ENCODE data around the gene GRAMD2A.

The GRAMD2A gene

GRCh38 chr15:72128359-72128758 is 69.2 kb downstream of the GRAMD2A start:
- DNase-seq, result no peak

GRCh38 chr15:72127724-72128322 is 69.8 kb downstream of the GRAMD2A start:
- no peak for DNase-seq

- DNase-seq, result no peak
Measured at GRCh38 chr15:72124218-72124617, 73.4 kb downstream of the GRAMD2A start.

- peak; percentile 98 for DNase-seq
Measured at GRCh38 chr15:72118017-72118978, 79.3 kb downstream of the GRAMD2A start, which contains the start of the genes MYO9A and SENP8. TSS of gene MYO9A (minus strand) at chr15:72118150. CDS start at chr15:72046563, 71,587 bp downstream. TSS of gene SENP8 (plus strand) at chr15:72118403. CDS start at chr15:72139624, 21,221 bp downstream.

GRCh38 chr15:72117486-72118016 is 80.0 kb downstream of the GRAMD2A start:
- peak; percentile 57 for DNase-seq

- DNase-seq, result no peak
Measured at GRCh38 chr15:72116731-72117485, 80.7 kb downstream of the GRAMD2A start.

- DNase-seq, result no peak
Measured at GRCh38 chr15:72113347-72114031, 84.1 kb downstream of the GRAMD2A start.

- no peak for DNase-seq
Measured at GRCh38 chr15:72112805-72113204, 84.8 kb downstream of the GRAMD2A start.

- DNase-seq, result no peak
Measured at GRCh38 chr15:72112116-72112515, 85.5 kb downstream of the GRAMD2A start.

- no peak for DNase-seq
Measured at GRCh38 chr15:72110355-72110754, 87.2 kb downstream of the GRAMD2A start.
